Thoracic aorta (tissue), 2 donors: ENCODE data around the gene LDLRAD4. TPM values are rescaled to one million over a fixed set of nuclear protein-coding genes. Genes with fewer than 3 reads are reported as not detected.

ENCODE experiments used
- ATAC-seq: fragments of 150-250 bp; one replicate; pipeline ENCODE4 v1.8.0; 2017; ENCODE audit warnings: low read depth; ENCODE audit not compliant: insufficient number of reproducible peaks, low FRiP score
- DNase-seq: peaks from one replicate; pipeline ENCODE4 v3.0.0-alpha.2; 2020; ENCODE audit warnings: low spot score
- H3K27ac ChIP-seq, 2 donors: fragments of 200-600 bp; sonication (generic); 1 replicate in 1 of 2; 2 replicates in 1 of 2; pipeline ENCODE4 v1.5.1; 2016; ENCODE audit warnings: mild to moderate bottlenecking in 2 of 2, moderate library complexity in 2 of 2
- H3K27me3 ChIP-seq: fragments of 200-600 bp; sonication (generic); replicated peaks from 2 replicates; pipeline ENCODE4 v1.6.0; 2016; ENCODE audit warnings: mild to moderate bottlenecking; ENCODE audit not compliant: insufficient read depth
- H3K36me3 ChIP-seq: fragments of 200-600 bp; sonication (generic); one replicate; pipeline ENCODE4 v1.5.1; 2016
- H3K4me1 ChIP-seq, 2 donors: fragments of 200-600 bp; sonication (generic); 1 replicate in 1 of 2; 2 replicates in 1 of 2; pipeline versions ENCODE4 v1.5.1 to v1.6.0; 2016; ENCODE audit warnings: low read depth in 2 of 2, mild to moderate bottlenecking in 1 of 2; ENCODE audit not compliant: control insufficient read depth in 1 of 2
- H3K4me3 ChIP-seq: fragments of 200-600 bp; sonication (generic); 2 replicates; pipeline ENCODE4 v1.5.1; 2016; ENCODE audit warnings: mild to moderate bottlenecking
- H3K9me3 ChIP-seq: fragments of 200-600 bp; sonication (generic); 2 replicates; pipeline ENCODE4 v1.5.1; 2016
- total RNA-seq, 2 donors: library from RNA; depleted of rRNA; stranded (reverse); fragments of >200 nt; gene quantifications; one replicate each; pipeline versions ENCODE4 v1.1.0 to v1.2.3, GENCODE V29; 2016
- TF ChIP-seq, protein P1 (sequence below): fragments of 200-600 bp; sonication (generic); IDR thresholded peaks from one replicate; pipeline ENCODE4 v1.5.1; 2019; ENCODE audit warnings: antibody characterized with exemption

Gene LDLRAD4
- total RNA-seq, 2 donors from 2014 or later = 98.4 to 135 TPM

DNA sequence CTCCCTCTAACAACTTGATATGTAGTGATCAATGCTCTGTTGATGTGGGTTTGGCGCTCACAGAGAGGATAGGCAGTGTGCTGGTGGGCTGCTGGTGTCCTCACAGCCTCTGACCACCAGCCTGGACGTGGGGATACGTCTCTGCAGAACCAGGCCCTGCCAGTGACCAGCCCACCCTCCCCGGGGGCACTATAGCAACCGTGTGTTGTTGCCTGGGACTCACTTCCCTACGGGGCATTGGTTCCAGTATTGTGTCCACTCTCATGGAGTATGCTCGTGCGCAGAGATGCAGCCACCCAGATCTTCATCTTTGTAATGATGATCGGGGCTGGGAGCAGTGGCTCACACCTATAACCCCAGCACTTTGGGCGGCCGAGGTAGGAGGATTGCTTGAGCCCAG lies 180.1 kb downstream of the LDLRAD4 start:
- no peak overlapping the region for H3K27ac ChIP-seq
- peaks cover 4% of the 10 kb centered on the region for H3K36me3 ChIP-seq
- no peaks in the 10 kb centered on the region for H3K27me3 ChIP-seq
- H3K4me3 ChIP-seq = no peak overlapping the region
- H3K9me3 ChIP-seq = no peaks in the 10 kb centered on the region
- peaks cover 0 to 2% of the 10 kb centered on the region in 2 donors for H3K4me1 ChIP-seq
- no peak for DNase-seq
- no peak for ATAC-seq
- TF ChIP-seq, protein P1, sequence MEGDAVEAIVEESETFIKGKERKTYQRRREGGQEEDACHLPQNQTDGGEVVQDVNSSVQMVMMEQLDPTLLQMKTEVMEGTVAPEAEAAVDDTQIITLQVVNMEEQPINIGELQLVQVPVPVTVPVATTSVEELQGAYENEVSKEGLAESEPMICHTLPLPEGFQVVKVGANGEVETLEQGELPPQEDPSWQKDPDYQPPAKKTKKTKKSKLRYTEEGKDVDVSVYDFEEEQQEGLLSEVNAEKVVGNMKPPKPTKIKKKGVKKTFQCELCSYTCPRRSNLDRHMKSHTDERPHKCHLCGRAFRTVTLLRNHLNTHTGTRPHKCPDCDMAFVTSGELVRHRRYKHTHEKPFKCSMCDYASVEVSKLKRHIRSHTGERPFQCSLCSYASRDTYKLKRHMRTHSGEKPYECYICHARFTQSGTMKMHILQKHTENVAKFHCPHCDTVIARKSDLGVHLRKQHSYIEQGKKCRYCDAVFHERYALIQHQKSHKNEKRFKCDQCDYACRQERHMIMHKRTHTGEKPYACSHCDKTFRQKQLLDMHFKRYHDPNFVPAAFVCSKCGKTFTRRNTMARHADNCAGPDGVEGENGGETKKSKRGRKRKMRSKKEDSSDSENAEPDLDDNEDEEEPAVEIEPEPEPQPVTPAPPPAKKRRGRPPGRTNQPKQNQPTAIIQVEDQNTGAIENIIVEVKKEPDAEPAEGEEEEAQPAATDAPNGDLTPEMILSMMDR = no peak

DNA sequence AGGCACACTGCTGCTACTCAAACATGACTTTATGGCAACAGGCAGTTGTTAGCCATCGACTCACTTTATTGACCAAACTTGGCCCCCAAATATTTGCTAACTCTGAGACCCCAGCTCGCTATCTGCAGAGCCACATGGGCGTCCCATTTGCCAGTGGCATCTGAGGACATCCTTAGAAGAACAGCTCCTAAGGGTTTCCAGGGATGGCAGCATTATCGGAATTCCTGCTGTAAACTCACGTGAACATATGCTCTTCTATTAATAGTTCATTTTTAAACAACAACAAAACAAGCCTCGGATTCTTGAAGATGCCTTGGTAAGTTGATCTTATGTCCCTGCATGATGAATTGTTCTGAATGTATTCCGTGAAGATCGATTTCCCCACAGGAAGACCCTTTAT lies 181.0 kb downstream of the LDLRAD4 start:
- H3K27ac ChIP-seq = no peak overlapping the region
- no peaks in the 10 kb centered on the region for H3K4me1 ChIP-seq
- H3K27me3 ChIP-seq = no peaks in the 10 kb centered on the region
- H3K36me3 ChIP-seq = peaks cover 4% of the 10 kb centered on the region
- H3K9me3 ChIP-seq = no peaks in the 10 kb centered on the region
- H3K4me3 ChIP-seq = no peak overlapping the region
- TF ChIP-seq, protein P1 = no peak
- DNase-seq (no peak), ATAC-seq (no peak)

DNA sequence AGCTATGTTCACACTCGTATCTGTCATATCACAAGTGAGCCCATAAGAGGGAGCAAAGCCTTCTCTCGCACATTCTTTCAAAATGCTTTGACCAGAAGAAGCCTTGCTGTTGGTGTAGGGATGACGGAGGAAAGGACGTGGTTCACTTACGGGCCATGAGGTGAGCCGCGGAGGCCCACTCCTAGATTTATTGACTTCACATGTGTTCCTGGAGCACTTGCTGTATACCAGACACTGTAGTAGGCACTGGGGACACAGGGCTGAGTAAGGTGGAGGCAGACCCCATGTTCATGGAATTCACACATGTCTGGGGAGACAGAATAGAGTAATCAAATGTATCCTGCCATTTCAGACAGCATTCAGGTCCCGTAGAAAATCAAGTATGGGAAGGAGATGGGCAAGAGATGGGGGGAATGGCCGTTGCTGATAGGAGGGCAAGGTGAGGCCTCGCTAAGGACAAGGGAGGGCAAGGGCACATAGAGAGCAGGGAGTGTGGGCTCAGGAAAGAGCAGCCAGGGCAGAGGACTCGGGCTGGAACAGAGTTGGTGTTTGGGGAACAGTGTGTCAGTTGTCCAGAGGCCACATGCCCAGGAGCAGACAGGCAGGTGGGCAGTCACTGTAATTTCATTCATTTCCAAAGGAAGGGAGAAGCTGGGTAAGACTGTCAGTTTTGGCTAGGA lies 182.2 kb downstream of the LDLRAD4 start:
- no peak for DNase-seq
- Histone ChIP-seq H3K4me3 (no peak overlapping the region), H3K36me3 (peaks cover 4% of the 10 kb centered on the region), H3K9me3 (no peaks in the 10 kb centered on the region), H3K27ac (no peak overlapping the region), H3K4me1 (no peaks in the 10 kb centered on the region), H3K27me3 (no peaks in the 10 kb centered on the region)
- TF ChIP-seq, protein P1 = no peak
- ATAC-seq = no peak

DNA sequence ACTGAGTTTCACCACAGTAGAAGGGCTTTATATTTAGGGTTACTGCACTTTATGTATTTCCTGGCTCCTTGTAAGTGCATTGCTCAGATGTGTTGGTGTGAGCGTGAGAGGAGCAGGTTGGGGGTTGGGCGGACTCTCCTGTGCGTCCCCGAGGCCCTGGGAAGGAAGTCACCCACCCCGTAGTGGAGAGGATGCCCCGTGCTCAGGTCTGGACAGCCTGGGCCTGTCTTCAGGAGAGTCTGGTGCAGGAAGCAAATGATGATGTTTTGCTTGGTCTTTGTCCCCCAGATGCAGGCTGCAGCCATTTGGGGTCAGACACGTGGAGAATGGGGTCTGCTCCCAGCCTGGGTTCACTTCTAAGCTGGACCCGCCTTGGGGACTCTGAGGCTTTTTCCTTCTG lies 182.8 kb downstream of the LDLRAD4 start:
- no peak overlapping the region for H3K27ac ChIP-seq
- ATAC-seq (no peak), DNase-seq (no peak)
- TF ChIP-seq, protein P1 = no peak
- no peak overlapping the region for H3K4me3 ChIP-seq
- peaks cover 4% of the 10 kb centered on the region for H3K36me3 ChIP-seq
- no peaks in the 10 kb centered on the region for H3K4me1 ChIP-seq
- H3K9me3 ChIP-seq = no peaks in the 10 kb centered on the region
- H3K27me3 ChIP-seq = no peaks in the 10 kb centered on the region

DNA sequence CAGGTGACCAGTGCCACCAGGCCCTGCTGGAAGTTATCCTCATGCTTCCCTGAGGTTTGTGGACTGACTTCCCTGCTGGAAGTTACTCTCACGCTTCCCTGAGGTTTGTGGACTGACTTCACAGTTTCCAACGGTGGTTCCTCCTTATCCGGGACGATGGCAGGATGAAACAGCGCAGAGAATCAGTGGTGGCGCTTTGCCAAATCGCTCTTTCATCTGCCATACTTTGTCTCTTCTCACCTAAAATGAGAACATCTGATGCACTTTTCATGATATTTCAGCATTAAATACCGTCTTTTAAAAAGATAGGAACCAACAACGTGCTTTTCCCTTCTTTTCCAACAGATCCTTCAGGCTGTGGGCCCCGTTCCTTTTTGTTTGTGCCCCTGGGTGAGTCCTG lies 183.3 kb downstream of the LDLRAD4 start:
- ATAC-seq (no peak), DNase-seq (no peak)
- Histone ChIP-seq H3K9me3 (no peaks in the 10 kb centered on the region), H3K4me3 (no peak overlapping the region), H3K4me1 (no peaks in the 10 kb centered on the region), H3K27me3 (no peaks in the 10 kb centered on the region), H3K27ac (no peak overlapping the region), H3K36me3 (peaks cover 4% of the 10 kb centered on the region)
- TF ChIP-seq, protein P1 = no peak
